Activated CD4-positive, alpha-beta T cell treated with anti-CD3 and anti-CD28 coated beads, Interleukin-2, amount 50 U/mL, for 24 hours (primary cell): ENCODE data around the gene ADAM23.

ENCODE experiments used
- DNase-seq, 2 donors: peaks; one replicate each; pipeline ENCODE4 v3.0.0-alpha.2; 2020; ENCODE audit warnings: low read depth in 1 of 2, low spot score in 1 of 2

Gene ADAM23

DNA sequence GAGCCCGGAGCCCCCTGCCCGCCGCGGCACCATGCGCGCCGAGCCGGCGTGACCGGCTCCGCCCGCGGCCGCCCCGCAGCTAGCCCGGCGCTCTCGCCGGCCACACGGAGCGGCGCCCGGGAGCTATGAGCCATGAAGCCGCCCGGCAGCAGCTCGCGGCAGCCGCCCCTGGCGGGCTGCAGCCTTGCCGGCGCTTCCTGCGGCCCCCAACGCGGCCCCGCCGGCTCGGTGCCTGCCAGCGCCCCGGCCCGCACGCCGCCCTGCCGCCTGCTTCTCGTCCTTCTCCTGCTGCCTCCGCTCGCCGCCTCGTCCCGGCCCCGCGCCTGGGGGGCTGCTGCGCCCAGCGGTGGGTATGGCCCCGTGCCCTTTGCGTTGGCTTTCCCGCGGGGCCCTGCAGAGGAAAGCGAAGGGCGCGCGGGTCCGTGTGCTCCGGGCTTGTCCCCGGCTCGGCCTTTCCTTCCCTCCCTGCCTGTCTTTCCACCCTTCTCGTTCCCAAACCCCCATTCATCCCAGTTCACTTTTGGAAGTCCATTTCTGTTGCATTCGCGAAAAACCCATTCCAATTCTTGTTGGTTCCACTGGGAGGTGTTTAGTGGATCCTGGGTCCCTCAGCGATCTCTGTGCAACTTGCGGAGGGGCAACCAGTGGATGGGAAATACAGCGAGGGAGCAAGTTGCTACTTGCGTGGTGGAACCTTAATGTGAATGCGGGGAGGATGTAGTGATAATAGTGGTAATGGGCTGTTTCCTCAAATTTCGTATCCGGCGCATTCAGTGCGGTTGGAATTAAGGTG is 599 bp downstream of the ADAM23 start:
- DNase-seq = no peak

DNA sequence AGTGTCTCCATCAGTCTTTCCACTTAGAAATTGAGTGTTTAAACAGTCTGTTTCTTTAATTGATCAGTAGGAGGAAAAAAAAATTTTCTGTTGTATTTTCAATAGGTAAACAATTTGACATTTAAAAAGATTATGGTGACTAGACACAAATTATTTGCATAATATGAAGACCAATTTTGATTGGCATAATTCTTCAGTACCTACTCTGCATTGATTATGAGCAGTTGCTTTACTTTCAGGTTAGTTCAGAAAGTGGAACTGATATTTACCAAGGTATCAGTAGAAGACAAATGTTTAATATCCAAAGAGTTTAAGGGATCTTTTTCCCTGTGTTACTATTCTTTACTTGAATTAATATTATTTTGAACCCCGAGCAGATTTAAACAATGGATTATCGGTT is 2.6 kb downstream of the ADAM23 start:
- no peak for DNase-seq

DNA sequence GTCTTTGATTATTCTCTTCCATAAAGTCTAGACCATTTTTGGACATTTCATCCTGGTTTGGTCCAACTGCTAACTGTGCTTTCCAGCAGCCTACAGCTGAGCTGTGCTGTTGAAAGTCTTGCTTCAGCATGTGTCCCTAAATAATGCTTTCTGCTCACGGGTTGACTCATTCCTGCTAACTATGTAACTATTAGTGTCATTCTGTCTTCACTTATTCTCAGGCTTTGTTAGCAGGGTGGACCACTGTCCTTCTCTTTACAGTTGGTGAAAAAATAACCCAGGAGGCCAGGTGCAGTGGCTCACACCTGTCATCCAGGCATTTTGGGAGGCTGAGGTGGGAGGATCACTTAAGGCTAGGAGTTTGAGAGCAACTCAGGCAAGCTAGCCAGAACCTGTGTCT is 8.9 kb downstream of the ADAM23 start:
- DNase-seq = no peak

DNA sequence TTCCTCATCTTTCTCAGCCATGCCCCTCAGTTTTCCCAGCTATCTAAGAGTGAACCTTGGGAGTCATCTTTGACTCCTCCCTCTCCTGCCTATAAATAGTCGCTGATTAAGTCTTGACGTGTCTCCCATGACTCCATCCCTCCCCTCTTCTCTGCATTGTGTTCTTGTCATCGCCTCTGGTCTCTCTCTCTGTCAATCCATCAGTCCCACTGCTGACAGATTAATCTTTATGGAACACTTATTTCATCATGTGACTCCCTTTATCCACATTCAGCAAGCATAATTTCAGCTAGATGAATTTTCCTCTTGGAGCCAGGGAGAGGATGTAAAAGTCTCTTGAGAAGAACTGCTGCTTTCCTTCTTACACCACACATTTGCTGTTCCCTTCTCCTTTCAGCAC is 9.4 kb downstream of the ADAM23 start:
- DNase-seq = no peak

DNA sequence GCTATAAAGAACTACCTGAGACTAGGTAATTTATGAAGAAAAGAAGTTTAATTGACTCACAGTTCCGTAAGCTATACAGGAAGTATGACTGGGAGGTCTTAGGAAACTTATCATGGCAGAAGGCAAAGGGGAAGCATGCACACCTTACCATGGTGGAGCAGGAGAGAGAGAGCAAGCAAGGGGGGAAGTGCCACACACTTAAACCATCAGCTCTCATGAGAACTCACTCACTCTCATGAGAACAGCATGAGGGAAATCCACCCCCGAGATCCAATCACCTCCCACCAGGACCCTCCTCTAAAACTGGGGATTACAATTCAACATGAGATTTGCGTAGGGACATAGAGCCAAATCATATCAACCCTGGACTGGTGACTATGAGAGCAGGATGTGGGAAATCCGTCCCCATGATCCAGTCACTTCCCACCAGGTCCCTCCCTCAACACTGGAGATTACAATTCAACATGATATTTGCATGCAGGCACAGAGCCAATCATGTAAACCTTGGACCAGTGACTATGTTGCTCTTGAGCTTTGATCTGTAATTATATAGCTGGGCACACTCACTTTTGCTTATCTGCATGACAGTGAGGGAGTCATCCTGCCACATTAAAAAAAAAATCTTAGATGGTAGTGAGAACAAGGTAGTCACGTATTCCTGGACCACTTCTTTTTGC is 12.9 kb downstream of the ADAM23 start:
- DNase-seq = no peak

DNA sequence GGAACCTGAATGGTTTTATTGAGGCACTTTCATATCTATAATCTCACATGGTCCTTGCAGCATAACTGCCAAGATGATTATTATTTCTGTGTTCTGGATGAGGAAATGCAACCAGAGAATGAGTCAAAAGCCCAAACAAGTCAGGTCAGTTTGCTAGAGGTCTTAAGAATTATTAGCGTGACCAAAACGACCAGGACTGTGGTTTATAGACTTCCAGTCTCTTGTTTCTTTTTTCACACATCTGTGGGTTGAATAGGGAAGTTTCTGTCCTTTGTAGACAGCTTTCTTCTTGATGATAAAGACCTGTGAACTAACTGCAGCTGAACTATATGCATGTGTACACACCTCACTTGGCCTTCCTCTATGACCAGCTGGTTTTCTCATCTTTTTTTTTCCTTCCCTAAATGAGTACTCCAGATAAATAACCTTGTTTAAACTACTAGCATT is 13.9 kb downstream of the ADAM23 start:
- DNase-seq = no peak

DNA sequence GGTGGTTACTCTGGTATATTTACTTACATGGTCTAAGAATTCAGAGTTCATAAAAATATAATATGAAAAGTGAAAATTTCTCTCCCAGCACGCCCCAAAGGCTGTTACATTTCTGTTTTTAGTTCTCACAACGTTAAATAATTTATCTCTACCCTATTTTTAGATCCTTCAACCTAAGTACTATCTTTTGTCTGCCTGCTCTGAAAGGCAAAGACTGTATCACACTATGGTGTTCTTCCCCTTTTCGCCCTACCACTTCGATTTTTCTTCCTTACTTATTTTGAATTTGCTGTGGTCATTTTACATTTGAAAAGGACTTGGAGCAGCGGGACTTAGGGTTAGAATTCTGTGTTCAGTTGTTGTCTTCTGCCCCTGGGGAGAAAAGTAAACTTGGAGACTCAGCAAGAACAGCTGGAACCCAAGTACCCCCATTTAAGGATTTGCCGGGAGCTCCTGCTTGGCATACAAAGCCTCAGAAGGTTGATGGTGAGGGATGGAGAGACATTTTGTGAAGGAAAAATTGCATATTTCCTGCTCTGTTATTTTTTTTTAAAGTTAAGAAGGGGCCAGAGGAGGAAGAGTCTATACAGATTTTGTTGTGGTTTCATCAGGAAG is 19.0 kb downstream of the ADAM23 start:
- no peak for DNase-seq

DNA sequence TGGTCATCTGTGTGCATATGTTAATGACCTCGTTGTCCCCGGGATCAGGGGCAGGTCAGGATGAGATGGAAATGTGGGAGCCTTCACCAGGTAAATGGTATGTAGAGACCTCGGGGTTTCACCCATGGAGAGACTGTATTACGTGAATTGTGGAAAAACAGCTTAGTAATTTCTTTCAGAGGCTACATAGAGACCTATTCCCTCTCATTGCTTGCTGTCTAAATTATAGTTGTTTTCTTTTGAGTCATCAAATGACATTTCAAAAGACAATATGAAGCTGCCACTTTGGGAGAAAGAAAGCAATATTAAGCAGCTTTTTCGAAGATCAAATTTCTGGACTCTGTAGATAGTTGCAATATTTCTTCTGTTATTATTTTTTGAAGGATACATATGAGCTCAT is 20.4 kb downstream of the ADAM23 start:
- DNase-seq = no peak

- DNase-seq = no peak
Measured at GRCh38 chr2:206464597-206464996, 21.3 kb downstream of the ADAM23 start.

DNA sequence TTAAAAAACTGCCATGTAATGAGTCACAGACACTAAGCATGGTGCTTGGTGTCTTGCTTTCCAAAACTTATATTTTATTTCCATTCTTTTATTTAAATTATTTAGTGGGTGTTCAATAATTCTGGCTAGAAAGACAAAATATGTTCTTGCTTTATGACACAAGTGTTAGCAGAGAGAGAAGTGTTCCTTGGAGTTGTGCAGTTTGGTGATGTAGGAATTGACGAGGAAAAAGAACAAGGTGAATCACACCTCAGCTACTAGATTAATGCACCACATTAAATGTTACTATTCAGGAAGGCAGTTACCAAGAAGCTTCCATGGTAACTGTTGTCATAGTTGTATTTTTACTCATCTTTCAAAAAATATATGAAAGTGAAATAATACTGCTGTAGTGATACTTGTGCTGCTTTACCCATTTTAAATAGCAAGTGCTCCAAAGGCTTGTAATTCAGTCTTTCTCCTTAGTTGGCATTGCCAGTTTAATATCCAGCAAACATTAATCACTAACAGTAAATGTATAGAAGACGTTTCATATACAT is 28.3 kb downstream of the ADAM23 start:
- DNase-seq = no peak

GRCh38 chr2:206472094-206472493 is 28.8 kb downstream of the ADAM23 start:
- no peak for DNase-seq

- no peak for DNase-seq
Measured at GRCh38 chr2:206474099-206474498, 30.8 kb downstream of the ADAM23 start.

DNA sequence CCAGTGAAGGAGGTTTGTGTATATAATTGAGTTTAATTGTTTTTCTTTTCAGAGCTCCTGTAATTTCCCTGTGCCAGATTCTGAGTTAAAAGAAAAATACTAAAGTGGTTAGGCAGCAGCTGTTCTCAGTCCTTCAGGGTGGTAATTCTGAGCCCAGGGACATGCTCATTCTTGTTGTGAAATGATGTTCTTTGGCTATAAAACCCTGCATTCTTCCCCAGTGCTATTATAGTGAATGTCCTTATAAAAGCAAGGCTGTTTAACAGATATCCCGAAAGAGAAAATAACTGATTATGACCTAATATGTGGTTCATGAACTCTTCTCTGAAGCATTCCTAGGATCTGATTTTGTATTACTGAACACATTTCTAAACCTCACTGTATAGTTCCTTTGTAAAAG is 34.0 kb downstream of the ADAM23 start:
- no peak for DNase-seq

DNA sequence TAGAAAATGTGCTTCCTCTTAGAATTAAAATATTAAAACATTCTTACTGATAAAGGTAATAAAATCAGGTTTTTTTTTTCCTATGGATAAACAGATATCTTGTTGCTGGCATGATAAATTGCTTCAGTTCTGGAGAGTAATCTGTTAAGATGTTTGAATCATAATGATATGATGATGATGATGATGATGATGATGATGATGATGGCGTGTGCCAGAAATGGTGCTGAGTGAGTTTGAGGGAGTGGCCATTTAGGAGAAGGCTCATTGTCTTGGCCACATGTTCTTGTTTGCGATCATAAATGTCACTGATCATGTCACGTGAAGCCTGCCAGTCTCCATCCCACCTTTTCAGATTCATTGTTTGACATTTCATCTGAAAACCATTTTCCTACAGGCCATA is 35.0 kb downstream of the ADAM23 start:
- no peak for DNase-seq

DNA sequence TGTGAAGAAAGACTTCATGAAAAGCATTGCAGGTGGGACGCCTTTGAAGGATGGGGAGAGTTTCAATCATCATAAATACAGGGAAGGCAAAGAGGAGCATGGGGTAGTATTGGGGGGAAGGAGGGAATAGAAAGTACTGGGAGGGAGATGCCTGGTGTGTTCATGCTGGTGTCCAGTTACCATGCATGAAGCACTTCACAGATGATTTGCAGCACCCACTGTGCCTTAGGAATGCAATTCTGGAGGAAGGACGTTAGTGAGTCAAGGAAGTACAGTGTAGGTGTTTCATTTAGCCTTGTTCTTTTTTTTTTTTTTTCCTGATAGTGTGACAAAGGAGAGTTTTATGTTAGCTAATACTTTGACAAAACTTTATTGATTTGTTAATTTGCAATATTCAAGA is 36.8 kb downstream of the ADAM23 start:
- DNase-seq = no peak

DNA sequence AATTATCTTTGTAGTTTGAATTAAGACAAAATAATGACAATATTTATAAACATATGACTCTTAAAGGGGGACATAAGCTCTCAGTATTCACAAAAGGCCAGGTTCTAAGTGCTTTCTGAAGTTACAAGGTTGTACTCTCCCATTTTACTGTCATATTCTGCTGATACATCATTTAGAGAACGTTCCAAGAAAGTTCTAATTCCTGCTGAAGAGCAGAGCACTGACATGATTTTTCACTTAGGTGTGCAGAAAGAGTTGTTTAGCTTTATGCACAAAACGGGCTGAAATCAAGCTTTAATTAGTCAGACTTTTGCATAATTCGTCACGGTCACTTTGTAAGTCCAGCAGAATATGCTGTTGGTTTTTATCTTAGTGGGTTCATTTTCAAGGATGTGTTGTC is 37.3 kb downstream of the ADAM23 start:
- no peak for DNase-seq

DNA sequence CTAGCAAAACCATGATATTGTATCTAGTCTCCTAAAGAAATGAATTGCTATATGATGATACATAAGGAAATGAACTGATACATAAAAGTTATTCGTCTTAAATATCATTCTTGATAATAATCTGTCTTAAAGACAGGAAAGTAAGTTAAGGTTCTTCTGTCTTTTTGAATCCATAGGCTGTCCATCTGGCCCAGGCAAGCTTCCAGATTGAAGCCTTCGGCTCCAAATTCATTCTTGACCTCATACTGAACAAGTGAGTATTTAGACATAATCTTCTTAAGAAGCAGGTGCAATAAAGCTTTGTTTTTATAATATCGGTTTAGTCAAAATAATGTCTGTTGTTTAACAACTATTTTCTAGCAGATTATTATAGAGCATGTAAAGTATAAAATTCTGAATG is 37.7 kb downstream of the ADAM23 start:
- no peak for DNase-seq

- no peak for DNase-seq
Measured at GRCh38 chr2:206482123-206482522, 38.8 kb downstream of the ADAM23 start.

- no peak for DNase-seq
Measured at GRCh38 chr2:206482633-206483032, 39.3 kb downstream of the ADAM23 start.

GRCh38 chr2:206488053-206488452 is 44.7 kb downstream of the ADAM23 start:
- DNase-seq = no peak

DNA sequence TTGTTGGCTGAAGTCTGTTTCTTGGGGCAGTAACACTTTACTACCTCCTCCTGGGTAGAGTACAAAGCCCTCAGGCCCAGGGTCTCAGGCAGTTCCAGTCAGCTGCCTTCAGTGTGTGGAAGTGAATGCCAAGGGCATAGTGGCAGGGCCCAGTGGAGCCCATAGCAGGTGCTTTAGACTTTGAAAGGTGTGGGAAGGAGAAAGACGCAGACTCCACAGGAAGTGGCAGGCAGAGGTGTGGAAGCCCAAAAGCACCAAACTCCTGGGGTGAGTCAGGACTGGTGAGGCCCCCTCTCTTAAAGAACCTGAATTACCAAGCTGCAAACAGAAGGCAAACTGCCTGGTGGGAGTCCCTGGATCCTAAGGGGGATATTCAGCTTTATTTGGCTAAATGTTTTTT is 45.3 kb downstream of the ADAM23 start:
- DNase-seq = no peak

GRCh38 chr2:206494061-206494460 is 50.7 kb downstream of the ADAM23 start:
- no peak for DNase-seq
